GM21825 (cell line): ENCODE results near the gene CCDC149.

Experiments
- ATAC-seq: cut with Tn5 transposase; IDR thresholded peaks from one replicate; pipeline ENCODE4 v1.9.1; 2021; ENCODE audit warnings: mild to moderate bottlenecking, moderate library complexity; ENCODE audit not compliant: unreplicated experiment

CCDC149 gene

GRCh38 chr4:24805566-24805965 lies 107.3 kb downstream of the CCDC149 start:
- no peak for ATAC-seq

GRCh38 chr4:24805067-24805466 lies 107.8 kb downstream of the CCDC149 start:
- ATAC-seq: no peak

- ATAC-seq: no peak
These were observed 110.2 kb downstream of the CCDC149 start for GRCh38 chr4:24802648-24803047.

- ATAC-seq: no peak
These were observed 111.5 kb downstream of the CCDC149 start for GRCh38 chr4:24801136-24801855.

- no peak for ATAC-seq
These were observed 112.4 kb downstream of the CCDC149 start for GRCh38 chr4:24800325-24800895.

GRCh38 chr4:24799544-24800324 lies 113.1 kb downstream of the CCDC149 start:
- ATAC-seq: no peak

GRCh38 chr4:24799196-24799543 lies 113.7 kb downstream of the CCDC149 start:
- no peak for ATAC-seq

- ATAC-seq: no peak
These were observed 114.7 kb downstream of the CCDC149 start for GRCh38 chr4:24798036-24798610.

- ATAC-seq: no peak
These were observed 116.2 kb downstream of the CCDC149 start for GRCh38 chr4:24796620-24797019.

- no peak for ATAC-seq
These were observed 117.0 kb downstream of the CCDC149 start for GRCh38 chr4:24795666-24796381.

- ATAC-seq: no peak
These were observed 117.8 kb downstream of the CCDC149 start, which contains the start of gene SOD3 for GRCh38 chr4:24794916-24795665. Gene SOD3, plus strand, starts transcription at chr4:24795573. Its CDS starts 3,949 bp downstream, at chr4:24799522.

- no peak for ATAC-seq
These were observed 118.4 kb downstream of the CCDC149 start for GRCh38 chr4:24794480-24794879.

GRCh38 chr4:24794051-24794450 lies 118.8 kb downstream of the CCDC149 start:
- no peak for ATAC-seq

- ATAC-seq: no peak
These were observed 119.4 kb downstream of the CCDC149 start for GRCh38 chr4:24793219-24794005.

GRCh38 chr4:24792552-24792951 lies 120.3 kb downstream of the CCDC149 start:
- no peak for ATAC-seq

GRCh38 chr4:24791043-24791442 lies 121.8 kb downstream of the CCDC149 start:
- no peak for ATAC-seq

GRCh38 chr4:24783506-24783905 lies 129.3 kb downstream of the CCDC149 start:
- ATAC-seq: no peak

- no peak for ATAC-seq
These were observed 130.7 kb downstream of the CCDC149 start for GRCh38 chr4:24781999-24782745.
